Upper lobe of left lung (tissue), 4 donors: ENCODE results near the gene FAR1.

ENCODE experiments used
- POLR2AphosphoS5 ChIP-seq, 2 donors: sonication (generic); formaldehyde crosslinking; IDR thresholded peaks; one replicate each; pipeline ENCODE4 v1.5.1; 2017; ENCODE audit warnings: antibody characterized with exemption in 2 of 2
- TF ChIP-seq, protein P1 (sequence below), 6 experiments: fragments of 450-650 bp in 4 of 6; fragments of 200-600 bp in 2 of 6; sonication (generic) in 2 of 6; IDR thresholded peaks; one replicate each; pipeline ENCODE4 v1.5.1; 2016 to 2019; ENCODE audit warnings: antibody characterized with exemption in 6 of 6

DNA sequence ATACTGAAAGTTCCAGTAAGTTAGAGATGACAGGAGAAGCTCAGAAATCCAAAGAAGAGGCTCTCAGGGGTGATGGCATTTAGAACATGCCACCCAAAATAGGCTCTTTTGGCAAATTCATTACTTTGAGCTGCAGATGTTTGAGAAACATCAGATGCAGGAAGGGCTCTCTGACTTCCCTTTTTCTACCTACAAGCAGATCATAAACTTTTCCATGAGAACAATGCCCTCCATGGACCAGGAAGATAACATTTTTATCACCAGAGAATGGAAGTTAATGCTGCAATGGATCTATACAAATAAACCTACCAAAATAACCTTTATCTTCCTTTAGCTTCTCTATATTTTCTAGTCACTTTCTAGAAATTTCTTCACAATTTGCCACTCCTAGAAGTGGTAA is 32.7 kb upstream of the FAR1 start:
- TF ChIP-seq POLR2AphosphoS5 (IDR thresholded peaks at IDR 0.05): no peak
- TF ChIP-seq, protein P1, sequence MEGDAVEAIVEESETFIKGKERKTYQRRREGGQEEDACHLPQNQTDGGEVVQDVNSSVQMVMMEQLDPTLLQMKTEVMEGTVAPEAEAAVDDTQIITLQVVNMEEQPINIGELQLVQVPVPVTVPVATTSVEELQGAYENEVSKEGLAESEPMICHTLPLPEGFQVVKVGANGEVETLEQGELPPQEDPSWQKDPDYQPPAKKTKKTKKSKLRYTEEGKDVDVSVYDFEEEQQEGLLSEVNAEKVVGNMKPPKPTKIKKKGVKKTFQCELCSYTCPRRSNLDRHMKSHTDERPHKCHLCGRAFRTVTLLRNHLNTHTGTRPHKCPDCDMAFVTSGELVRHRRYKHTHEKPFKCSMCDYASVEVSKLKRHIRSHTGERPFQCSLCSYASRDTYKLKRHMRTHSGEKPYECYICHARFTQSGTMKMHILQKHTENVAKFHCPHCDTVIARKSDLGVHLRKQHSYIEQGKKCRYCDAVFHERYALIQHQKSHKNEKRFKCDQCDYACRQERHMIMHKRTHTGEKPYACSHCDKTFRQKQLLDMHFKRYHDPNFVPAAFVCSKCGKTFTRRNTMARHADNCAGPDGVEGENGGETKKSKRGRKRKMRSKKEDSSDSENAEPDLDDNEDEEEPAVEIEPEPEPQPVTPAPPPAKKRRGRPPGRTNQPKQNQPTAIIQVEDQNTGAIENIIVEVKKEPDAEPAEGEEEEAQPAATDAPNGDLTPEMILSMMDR (IDR thresholded peaks at IDR 0.05): no peak
